CD4-positive, alpha-beta T cell treated with Interleukin-21 for 1 hour (primary cell): Measurements from ENCODE around the gene TRIM31.
"Not testable (repeated sequence)": the region's sequence is repeated elsewhere in the genome, so short reads cannot be mapped to it uniquely, and the experiment has no call there.

Experiments
- DNase-seq: peaks from one replicate; pipeline ENCODE4 v3.0.0-alpha.2; 2020

The TRIM31 gene

DNA sequence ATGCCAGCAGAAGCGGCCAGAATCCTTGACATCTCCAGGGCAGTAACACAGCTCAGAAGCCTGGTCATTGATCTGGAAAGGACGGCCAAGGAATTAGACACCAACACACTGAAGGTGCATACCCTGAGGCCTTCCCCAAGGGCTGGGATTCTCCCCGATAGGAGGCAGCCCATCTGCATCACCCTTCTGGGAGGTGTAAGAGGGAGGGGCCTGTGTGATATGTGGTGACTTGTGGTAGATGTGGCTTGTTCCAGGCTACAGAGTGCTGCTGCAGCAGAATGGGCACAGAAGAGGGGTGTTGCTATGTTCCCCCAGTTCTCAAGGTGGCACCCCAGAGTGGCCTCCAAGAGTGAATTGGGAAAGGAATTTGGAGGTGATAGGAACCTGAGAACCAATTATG lies 34.2 kb upstream of the TRIM31 start:
- no peak for DNase-seq

DNA sequence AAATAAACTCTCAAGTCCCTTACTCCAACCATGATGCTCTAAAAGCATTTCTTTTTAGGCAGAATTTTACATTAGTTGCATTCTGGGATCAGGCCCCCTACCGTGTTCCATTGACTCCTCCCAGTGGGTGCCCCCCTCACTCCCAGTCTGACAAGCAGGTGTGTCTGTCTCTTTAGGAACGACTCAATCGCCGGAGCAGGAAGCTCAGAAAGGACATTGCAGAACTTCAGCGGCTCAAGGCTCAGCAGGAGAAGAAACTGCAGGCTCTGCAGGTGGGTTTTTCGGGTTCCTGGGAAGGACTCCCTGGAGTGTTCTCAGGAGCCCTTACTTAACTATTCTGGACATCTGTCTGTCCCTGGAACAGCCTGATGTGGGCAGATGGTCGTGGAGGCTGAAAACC lies 32.9 kb upstream of the TRIM31 start:
- DNase-seq = no peak

DNA sequence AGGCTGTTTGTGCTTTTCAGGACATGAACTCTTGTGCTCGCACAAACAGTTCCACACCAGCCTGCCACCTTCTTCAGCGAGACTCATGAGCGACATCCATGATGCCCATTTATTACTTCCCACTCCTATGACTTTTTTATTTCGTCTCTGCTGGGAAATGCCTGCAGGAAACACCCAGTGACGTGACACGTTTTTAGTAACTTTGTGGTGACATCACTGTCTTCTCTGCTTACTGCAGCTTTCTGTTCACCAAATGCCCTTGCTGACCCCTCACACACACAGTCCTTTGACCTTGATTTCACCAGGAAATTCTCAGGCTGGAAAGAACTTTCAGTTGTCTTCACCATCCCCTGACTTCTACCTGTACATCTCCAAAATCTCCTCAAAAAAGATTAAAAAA lies 31.9 kb upstream of the TRIM31 start:
- no peak for DNase-seq

DNA sequence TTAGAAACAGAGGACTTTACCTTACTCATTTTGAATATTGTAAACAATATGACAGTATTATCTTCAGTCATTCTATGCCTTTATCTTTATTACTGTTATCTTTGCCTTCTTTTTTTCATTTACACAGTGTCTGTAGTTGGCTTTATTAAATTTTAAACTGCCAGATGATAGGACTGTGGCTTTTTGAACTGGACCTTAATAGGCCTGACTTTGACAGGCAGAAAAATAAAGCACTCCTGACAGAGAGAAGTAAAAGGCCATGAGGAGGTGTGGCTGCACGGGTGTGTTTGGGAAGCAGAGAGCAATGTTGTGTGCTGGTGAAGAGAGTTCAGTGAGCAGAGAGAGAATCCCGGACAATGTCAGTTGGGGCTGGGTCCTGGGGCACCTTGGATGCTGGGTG lies 30.9 kb upstream of the TRIM31 start:
- DNase-seq = no peak

DNA sequence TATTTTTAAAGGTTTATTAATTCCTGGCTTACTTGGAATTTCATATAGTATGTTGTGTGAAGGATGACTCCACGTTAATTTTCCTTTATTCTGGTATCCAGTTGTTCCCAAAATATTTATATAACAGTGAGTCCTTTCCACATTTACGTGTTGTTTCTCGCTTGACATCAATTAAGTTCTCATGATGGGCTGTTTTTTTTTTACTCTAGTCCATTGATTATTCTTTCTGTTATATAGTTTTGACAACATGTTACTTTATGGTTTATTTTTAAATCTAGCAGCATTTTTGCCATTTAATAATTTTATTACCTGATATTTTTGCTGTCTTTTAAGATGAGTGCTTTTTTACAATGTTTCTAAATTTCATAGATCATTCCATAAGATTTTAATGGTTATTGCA lies 29.8 kb upstream of the TRIM31 start:
- no peak for DNase-seq

DNA sequence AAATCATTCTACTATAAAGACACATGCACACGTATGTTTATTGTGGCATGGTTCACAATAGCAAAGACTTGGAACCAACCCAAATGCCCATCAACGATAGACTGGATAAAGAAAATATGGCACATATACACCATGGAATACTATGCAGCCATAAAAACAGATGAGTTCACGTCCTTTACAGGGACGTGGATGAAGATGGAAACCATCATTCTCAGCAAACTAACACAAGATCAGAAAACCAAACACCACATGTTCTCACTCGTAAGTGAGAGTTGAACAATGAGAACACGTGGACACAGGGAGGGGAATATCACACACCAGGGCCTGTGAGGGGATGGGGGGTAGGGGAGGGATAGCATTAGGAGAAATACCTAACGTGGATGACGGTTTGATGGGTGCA lies 27.4 kb upstream of the TRIM31 start:
- not testable (repeated sequence) for DNase-seq

DNA sequence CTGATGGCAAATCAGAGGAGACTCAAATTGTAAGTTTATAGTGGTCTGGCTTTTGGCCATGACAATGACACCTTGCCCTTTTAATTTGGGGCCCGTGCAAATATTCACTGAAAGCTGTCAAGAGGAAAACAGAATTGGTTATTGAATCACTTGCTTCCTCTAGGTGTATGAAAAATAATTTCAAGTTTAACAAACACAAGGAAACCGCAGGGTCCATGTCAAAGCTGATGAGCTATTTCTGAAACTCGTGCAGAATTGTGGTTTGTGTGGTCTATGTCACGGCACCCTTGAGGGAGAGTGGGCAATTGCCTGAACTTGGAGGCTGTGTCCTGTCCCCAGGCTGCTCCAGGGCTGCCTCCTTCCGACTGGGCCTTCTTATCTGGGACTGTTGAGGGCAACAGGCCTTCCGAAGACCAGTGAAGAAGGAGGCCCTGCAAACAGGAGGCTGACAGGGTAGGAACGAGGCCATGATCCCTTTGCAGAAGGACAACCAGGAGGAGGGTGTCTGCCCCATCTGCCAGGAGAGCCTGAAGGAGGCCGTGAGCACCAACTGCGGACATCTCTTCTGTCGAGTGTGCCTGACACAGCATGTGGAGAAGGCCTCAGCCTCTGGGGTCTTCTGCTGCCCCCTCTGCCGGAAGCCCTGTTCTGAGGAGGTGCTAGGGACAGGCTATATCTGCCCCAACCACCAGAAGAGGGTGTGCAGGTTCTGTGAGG lies 23.8 kb upstream of the TRIM31 start:
- no peak for DNase-seq

DNA sequence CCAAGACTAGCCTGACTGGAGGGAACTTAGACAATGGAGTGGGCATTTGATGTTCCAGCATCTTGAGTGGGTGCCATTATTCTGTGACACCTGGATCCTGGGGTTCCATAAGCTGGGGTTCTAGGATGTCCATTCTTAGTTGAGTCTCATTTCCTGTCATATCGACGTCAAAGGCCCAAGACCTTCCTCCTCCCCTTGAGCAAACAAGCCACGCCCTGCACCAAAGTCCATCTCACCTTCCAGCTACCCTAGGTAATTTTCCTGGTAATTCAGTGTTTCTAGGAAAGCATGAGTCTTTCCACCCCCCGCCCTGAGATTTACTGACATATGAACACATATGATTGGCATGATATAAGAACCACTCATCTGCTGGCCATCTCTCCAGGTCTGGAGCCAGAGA lies 22.9 kb upstream of the TRIM31 start, which contains the start of gene TRIM40:
TRIM40 (plus strand) TSS at position 384 of the 400 bp plus-strand sequence. CDS start 897 bp downstream, outside the sequence.
- no peak for DNase-seq

DNA sequence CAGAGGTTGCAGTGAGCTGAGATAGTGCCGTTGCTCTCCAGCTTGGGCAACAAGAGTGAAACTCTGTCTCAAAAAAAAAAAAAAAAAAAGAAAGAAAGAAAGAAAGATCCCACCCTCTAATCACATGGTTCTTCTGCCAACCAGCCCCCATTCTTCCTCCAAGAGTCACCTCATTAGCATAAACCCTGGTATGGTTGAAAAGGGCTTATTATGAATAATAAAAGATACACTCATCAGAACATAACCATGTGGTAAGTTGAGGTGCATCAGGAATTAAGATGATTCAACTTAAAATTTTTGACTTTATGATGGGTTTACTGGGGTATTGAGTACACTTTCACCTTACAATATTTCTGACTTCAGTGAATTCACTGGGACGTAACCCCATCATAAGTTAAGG lies 22.3 kb upstream of the TRIM31 start:
- DNase-seq = no peak

DNA sequence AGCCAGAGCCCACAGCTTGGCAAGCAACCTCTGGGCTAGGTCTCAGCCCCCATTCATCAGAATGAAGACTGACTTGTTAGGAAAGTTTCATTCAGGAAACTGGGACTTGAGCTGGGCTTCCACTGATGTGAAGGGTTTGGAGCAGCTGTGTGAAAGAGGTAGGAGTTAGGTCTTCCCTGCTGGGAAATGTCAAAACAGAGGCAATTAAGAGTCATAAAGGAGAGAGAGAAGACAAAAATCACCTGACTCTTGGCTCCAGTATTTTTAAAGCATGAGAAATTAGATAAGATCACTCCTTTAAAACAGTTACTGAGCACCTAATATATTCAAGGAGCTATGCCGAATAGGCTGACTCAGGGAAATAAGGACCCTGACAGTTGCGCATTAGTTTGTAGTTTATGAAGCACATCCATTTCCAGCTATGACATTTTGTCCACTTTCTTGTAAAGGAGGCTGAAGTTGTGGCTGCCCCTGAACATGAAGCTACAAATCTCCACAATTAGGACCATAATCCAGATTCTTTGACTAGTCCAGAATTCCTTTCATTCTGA lies 19.1 kb upstream of the TRIM31 start:
- DNase-seq = no peak

DNA sequence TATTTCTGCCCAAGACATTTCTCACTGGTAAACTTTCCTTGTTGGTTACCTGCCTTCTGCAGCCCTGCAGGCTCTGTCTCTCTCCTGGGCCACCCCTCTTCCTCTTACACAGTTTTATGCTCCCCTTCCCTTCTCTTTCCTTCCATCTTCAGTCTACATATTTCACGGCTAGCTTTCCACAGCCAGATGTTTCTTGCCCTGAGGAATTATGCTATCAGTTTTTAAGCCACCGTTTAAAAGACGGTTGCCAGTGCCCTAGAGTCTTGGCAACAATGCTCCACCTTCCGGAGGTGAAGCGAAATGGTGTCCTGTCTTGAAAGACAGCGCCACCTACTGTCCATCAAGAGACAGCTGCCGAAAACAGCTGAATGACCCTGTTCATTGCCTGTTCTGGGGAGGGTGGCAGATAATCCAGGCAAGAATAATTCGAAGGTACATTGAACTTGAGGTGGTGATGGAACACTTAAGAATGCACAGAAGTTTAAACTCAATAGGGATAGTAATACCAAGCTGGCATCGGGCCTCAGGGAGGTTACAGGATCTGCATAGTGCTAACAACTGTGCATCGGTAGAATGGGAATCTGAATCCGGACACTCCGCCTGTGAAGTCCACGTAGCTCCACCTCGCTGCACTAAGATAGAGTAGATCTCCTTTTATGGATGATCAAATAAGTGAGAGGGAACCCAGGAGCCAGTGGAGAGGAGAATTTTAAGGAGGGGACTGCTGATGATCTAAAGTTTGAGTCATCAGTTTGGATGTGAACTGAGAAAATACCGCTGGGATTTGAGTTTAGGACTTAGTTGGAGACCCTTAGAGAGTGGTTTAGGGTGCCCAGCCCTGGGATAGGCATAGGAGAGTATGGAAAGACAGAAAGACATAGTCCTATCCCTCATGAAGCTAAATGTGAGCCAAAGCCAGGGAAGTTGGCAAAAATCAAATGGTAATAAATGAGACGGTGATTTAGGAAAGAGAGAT lies 18.3 kb upstream of the TRIM31 start:
- DNase-seq = peak; percentile 85

DNA sequence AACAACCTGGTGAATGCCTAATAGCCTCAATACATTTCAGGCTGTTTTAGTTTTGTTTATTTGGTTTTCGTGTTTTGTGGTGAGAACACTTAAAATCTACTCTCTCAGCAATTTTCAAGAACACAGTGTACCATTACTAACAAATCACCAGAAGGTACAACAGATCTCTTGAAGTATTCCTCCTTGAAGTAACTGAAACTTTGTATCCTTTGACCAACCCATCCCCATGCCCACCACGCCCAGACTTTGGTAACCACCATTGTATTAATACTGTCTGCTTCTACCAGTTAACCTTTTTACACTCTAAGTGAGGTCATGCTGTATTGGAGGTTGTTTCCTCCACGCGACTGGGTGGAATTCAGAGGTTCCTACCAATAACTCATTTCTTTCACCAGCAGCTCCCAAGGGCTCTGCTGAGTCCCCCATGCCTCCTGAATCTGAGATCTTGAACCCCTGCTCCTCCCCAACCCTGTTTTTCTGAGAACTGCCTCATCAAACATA lies 17.3 kb upstream of the TRIM31 start:
- no peak for DNase-seq

DNA sequence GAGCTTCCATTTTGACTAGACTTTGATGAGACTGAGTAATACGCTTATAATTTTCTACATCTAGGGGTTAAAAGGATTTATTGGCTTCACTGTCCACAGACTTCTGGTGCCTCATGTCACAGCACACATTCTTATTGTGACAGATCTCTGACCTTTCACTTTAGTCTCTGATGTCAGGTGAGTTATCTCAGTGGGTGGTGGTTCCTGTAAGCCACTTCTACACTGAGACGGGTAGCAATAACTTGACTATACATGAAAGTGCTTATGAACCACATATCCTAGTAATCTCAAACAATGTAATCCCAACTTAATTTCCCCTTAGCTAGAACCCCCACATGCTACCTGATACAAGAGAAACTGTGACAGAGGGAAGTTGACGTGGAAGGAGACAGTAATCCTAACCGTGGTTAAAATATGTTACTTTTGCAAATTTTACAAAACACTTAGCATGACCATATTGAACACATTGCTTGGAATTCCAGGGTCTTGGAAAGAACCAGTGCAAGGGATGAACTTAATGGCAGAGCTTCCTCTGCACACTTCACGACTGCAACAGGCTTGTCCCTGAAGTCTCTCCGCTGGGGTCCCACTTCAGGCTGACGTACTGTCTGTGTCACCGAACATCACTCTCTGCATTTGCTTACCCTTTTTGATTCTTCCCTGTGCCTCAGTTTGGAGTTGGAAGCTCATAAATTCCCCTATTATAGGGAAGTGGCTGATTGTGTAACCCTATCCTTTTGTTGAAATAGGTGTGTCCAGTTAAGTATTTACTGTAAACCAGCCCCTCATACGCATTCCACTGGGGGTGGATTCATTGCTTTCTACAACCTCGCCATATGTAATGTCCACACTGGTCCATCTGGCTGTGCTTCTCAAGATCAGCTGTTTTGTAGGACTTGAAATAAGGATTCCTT lies 16.6 kb upstream of the TRIM31 start:
- no peak for DNase-seq

DNA sequence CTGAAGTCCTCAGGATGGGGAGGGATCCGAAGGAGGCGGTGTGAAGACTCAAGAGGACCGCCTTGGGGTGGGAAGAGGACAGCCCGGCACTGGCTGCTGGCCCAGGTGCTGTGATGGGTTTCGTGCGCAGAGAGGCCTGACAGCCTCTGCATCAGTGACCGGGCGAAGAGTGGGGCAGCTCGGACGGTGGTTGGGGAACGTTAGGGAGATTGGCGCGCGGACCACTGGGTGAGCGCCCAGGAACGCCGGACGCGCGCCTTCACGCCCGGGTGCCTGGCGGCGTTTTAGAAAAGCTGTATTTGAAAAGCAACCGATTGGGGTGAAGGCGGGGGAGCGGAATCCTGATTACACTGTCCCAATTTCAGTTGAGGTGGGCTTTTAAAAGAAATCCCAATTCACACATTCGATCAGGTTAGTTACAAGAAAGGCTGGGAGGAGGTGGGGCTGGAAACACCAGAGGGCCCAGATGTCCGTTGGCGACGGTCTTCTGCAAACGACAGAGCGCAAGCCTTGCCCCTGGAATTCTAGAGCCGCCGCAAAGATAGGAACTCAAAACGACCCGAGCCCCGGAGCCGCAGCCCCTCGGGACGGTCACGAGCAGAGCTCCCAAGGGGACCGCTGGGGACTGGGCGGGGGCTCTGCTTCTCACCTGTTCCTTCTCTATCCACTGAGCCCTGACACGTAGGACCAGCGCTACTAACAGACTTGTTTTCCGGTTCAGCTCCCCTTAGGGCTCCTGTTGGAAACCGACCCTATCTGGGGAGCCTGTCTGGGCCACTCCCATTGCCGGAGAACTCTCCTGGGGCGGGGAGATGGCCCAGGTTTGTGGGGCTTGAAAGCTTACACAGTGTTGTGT lies 14.6 kb upstream of the TRIM31 start:
- no peak for DNase-seq

DNA sequence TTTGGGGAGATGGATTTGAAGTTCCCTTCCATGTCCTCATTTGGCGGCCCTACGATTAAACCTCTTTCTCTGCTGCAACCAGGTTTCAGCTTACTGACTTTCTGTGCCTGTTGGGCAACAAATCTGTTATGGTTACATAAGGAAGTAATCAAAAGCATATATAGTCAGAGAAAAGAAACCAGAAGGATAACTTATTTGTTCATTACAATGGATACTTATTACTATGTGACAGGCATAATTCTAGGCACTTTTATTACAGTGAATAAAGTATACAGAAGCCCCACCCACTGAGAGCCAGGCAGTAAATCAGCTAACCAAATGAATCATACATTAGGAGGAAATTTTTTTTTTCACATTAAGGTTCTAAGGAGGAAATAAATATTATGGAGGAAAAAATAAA lies 9.6 kb upstream of the TRIM31 start:
- DNase-seq = no peak

DNA sequence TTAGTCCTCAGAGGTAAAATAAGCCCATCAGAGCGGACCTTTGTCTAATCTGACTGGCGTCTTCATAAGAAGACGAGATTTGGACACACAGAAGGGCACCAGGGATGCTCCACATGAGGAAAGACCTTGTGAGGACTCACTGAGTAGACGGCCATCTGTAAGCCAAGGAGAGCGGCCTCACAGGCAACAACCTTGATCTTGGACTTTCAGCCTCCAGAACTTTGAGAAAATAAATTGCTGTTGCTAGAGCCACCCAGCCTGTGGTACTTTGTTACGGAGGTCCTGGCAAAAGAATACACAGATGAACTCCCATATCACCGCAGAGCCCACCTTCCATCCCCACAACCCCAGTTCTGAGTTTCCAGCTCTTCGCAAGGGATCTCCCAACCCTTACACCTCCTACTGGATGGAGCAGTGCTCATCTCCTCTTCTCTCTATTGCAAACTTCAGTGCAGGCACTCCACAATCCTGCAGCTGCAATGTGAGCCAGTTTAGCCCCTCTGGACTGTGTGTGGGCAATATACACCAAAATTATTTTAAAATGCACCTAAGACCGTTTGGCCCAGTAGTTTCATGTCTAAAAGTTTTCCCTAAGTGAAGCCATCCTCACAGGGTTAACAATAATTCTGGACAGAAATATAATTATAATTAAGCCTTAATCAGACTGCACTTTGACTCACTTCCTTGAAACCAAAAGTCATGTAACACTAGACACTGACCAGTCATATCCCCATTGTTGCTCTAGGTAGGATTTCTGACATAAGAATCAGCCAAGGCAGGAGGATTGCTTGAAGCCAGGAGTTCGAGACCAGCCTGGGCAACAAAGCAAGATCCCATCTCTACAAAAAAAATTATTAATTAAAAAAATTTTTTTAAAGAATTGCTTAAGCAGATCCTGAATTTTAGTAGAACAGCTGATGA lies 8.8 kb upstream of the TRIM31 start:
- no peak for DNase-seq

DNA sequence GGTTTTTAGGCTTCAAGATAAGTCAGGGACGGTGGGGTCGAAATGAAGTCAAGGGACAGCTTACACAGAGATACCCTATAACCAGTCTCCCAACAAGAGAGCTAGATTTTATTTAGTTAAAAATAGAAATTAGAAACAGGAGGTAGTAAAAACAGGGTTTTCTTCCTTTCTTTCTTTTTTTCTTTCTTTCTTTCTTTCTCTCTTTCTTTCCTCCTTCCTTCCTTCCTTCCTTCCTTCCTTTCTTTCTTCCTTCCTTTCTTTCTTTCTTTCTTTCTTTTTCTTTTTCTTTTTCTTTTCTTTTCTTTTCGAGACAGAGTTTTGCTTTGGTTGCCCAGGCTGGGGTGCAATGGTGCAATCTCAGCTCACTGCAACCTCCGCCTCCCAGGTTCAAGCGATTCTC lies 5.8 kb upstream of the TRIM31 start:
- DNase-seq = not testable (repeated sequence)

DNA sequence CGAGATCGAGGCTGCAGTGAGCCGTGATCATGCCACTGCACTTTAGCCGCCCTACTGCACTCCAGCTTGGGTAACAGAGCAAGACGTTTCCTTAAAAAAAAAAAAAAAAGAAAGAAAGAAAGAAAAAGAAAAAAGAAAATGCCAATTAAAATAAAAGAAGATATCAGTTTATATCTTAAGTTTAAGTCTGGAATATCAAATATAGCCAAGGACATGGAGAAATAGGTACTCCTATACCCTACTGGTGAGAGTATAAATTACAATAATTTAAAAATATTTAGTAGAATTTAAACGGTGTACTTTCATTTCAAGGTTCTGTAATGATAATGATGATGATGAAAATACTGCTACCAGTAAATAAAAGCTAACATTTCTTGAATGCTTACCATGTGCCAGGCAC lies 3.8 kb upstream of the TRIM31 start:
- no peak for DNase-seq

DNA sequence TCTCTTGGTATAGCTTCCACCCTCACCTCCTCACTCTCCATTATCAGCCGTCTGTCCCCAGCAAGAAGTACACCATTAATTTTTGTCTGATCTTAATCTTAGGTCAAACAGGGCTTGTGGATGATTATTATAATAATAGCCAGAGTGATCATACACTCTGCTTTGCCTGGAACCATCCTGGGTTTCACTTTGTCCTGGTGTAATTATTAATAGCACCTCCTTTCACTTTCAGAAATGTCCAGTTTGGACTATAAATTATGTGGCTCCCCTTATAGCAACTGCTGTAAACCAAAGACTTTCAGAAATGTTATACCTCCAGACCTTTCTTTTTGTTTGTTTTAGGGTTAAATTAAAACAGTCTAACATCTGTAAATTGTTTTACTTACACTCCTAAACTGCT lies 951 bp upstream of the TRIM31 start:
- DNase-seq = no peak

DNA sequence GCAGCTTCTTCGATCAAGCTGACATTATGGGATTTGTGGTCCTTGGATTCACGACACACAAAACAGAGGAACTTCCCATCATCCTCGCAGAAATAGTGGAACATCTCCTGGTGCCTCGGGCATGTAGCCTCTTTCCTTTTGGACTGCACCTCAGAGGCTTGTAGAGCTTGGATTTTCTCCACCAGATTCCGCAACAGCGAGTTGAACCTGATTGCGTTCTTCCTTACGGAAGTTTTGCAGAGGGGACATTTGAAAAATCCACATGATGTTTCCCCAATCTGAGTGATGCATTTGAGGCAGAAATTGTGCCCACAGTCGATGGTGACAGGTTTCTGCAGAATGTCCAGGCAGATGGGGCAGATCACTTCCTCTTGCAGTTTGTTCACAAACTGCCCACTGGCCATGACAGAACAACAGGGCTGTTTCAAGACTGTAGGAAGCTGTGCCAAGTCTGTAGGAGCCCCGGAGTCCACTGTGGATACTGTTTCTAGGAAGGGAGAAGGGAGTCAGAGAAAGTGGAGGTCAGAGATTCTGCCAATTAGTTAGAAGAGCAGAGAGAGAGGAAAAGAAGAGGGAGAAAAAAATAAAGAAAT lies 392 bp downstream of the TRIM31 start:
- no peak for DNase-seq
